Right atrium auricular region (tissue), 2 donors: Measurements from ENCODE around the gene GRIK4. TPM values are rescaled to one million over a fixed set of nuclear protein-coding genes. Genes with fewer than 3 reads are reported as not detected.
"Not testable (repeated sequence)": the region's sequence is repeated elsewhere in the genome, so short reads cannot be mapped to it uniquely, and the experiment has no call there.

Source experiments
- DNase-seq: peaks from one replicate; pipeline ENCODE4 v3.0.0-alpha.2; 2019; ENCODE audit warnings: low spot score
- H3K27ac ChIP-seq, 2 donors: fragments of 200-600 bp; sonication (generic); 1 replicate in 1 of 2; 2 replicates in 1 of 2; pipeline ENCODE4 v1.5.1; 2016 to 2019
- H3K27me3 ChIP-seq, 2 donors: fragments of 200-600 bp; sonication (generic); one replicate each; pipeline versions ENCODE4 v1.5.1 to v1.6.0; 2017 to 2019
- H3K36me3 ChIP-seq: fragments of 200-600 bp; sonication (generic); one replicate; pipeline ENCODE4 v1.5.1; 2016
- H3K4me1 ChIP-seq, 2 donors: fragments of 200-600 bp; sonication (generic); one replicate each; pipeline versions ENCODE4 v1.5.1 to v1.6.0; 2017 to 2019
- H3K4me3 ChIP-seq, 2 donors: fragments of 200-600 bp; sonication (generic); 1 replicate in 1 of 2; 2 replicates in 1 of 2; pipeline ENCODE4 v1.5.1; 2017 to 2019; ENCODE audit warnings: mild to moderate bottlenecking in 1 of 2, moderate library complexity in 1 of 2
- H3K9me3 ChIP-seq, 2 donors: fragments of 200-600 bp; sonication (generic); one replicate each; pipeline ENCODE4 v1.5.1; 2019
- CTCF ChIP-seq, 2 donors: fragments of 200-600 bp; sonication (generic); IDR thresholded peaks; one replicate each; pipeline ENCODE4 v1.5.1; 2019; ENCODE audit warnings: antibody characterized with exemption in 2 of 2
- total RNA-seq, 2 donors: library from RNA; depleted of rRNA; stranded (reverse); fragments of >200 nt; gene quantifications; one replicate each; pipeline ENCODE4 v1.1.0, GENCODE V29; 2016

GRIK4 gene
- total RNA-seq, 2 donors from 2014 or later = 0.04 to 0.30 TPM

- Histone ChIP-seq H3K9me3 (peaks cover 0 to 6% of the 10 kb centered on the region in 2 donors), H3K36me3 (no peaks in the 10 kb centered on the region), H3K4me3 (no peak overlapping the region), H3K27ac (no peak overlapping the region), H3K4me1 (no peaks in the 10 kb centered on the region), H3K27me3 (no peaks in the 10 kb centered on the region)
- no peak for DNase-seq
- no peak for TF ChIP-seq CTCF (IDR thresholded peaks at IDR 0.05)
These were observed 110.8 kb downstream of the GRIK4 start for GRCh38 chr11:120622189-120622875.

- H3K27me3 ChIP-seq, H3K4me1 ChIP-seq, H3K36me3 ChIP-seq, H3K9me3 ChIP-seq, H3K27ac ChIP-seq, DNase-seq, H3K4me3 ChIP-seq: not testable (repeated sequence)
These were observed 113.4 kb downstream of the GRIK4 start for GRCh38 chr11:120624992-120625391.

- no peak for TF ChIP-seq CTCF (IDR thresholded peaks at IDR 0.05)
- no peaks in the 10 kb centered on the region for H3K27me3 ChIP-seq
- DNase-seq = no peak
These were observed 114.0 kb downstream of the GRIK4 start for GRCh38 chr11:120625565-120625964.

GRCh38 chr11:120626791-120627190, 115.2 kb downstream of the GRIK4 start:
- no peak for TF ChIP-seq CTCF (IDR thresholded peaks at IDR 0.05)
- Histone ChIP-seq H3K27me3 (no peaks in the 10 kb centered on the region), H3K36me3 (no peaks in the 10 kb centered on the region), H3K9me3 (no peaks in the 10 kb centered on the region), H3K4me3 (no peak overlapping the region), H3K27ac (no peak overlapping the region), H3K4me1 (no peaks in the 10 kb centered on the region)
- no peak for DNase-seq

More at GRCh38 chr11:120625565-120625964, 114.0 kb downstream of the GRIK4 start:
- no peak overlapping the region for H3K27ac ChIP-seq
- H3K9me3 ChIP-seq = no peaks in the 10 kb centered on the region
- no peaks in the 10 kb centered on the region for H3K4me1 ChIP-seq
- H3K4me3 ChIP-seq = no peak overlapping the region
- H3K36me3 ChIP-seq = no peaks in the 10 kb centered on the region

GRCh38 chr11:120627327-120628163, 116.0 kb downstream of the GRIK4 start:
- TF ChIP-seq CTCF (IDR thresholded peaks at IDR 0.05) = no peak
- H3K27ac ChIP-seq = no peak overlapping the region
- H3K9me3 ChIP-seq = no peaks in the 10 kb centered on the region
- DNase-seq = no peak
- H3K36me3 ChIP-seq = no peaks in the 10 kb centered on the region
- H3K27me3 ChIP-seq = no peaks in the 10 kb centered on the region
- no peaks in the 10 kb centered on the region for H3K4me1 ChIP-seq
- no peak overlapping the region for H3K4me3 ChIP-seq

- H3K27ac ChIP-seq = no peak overlapping the region
- no peaks in the 10 kb centered on the region for H3K9me3 ChIP-seq
- H3K27me3 ChIP-seq = no peaks in the 10 kb centered on the region
- H3K36me3 ChIP-seq = no peaks in the 10 kb centered on the region
- no peak overlapping the region for H3K4me3 ChIP-seq
- no peaks in the 10 kb centered on the region for H3K4me1 ChIP-seq
- no peak for DNase-seq
- TF ChIP-seq CTCF (IDR thresholded peaks at IDR 0.05) = no peak
These were observed 118.0 kb downstream of the GRIK4 start for GRCh38 chr11:120629407-120630080.
